Peyer's patch (tissue), 4 donors: ENCODE results near the gene RDH13. TPM values are rescaled to one million over a fixed set of nuclear protein-coding genes. Genes with fewer than 3 reads are reported as not detected.

Experiments used
- DNase-seq, 3 donors: peaks; one replicate each; pipeline ENCODE4 v3.0.0-alpha.2; 2017 to 2019
- H3K27ac ChIP-seq, 4 donors: fragments of 200-600 bp; sonication (generic); one replicate each; pipeline ENCODE4 v1.5.1; 2016 to 2019
- H3K27me3 ChIP-seq, 2 donors: fragments of 200-600 bp; sonication (generic); one replicate each; pipeline ENCODE4 v1.5.1; 2019
- H3K36me3 ChIP-seq, 3 donors: fragments of 200-600 bp; sonication (generic); one replicate each; pipeline ENCODE4 v1.5.1; 2016 to 2019
- H3K4me1 ChIP-seq, 4 donors: fragments of 200-600 bp; sonication (generic); one replicate each; pipeline ENCODE4 v1.5.1; 2016 to 2019
- H3K4me3 ChIP-seq, 4 donors: fragments of 200-600 bp; sonication (generic); 1 replicate in 3 of 4; 2 replicates in 1 of 4; pipeline ENCODE4 v1.5.1; 2016 to 2019; ENCODE audit warnings: mild to moderate bottlenecking in 1 of 4
- H3K9me3 ChIP-seq, 4 donors: fragments of 200-600 bp; sonication (generic); one replicate each; pipeline ENCODE4 v1.5.1; 2016 to 2019; ENCODE audit warnings: mild to moderate bottlenecking in 1 of 4
- POLR2A ChIP-seq, 2 donors: fragments of 450-650 bp; IDR thresholded peaks; one replicate each; pipeline ENCODE4 v1.5.1; 2017; ENCODE audit warnings: antibody characterized with exemption in 2 of 2, mild to moderate bottlenecking in 2 of 2, moderate library complexity in 2 of 2
- total RNA-seq, 4 donors: library from RNA; depleted of rRNA; stranded (reverse); fragments of >200 nt; gene quantifications; one replicate each; pipeline ENCODE4 v1.1.0, GENCODE V29; 2016
- TF ChIP-seq, protein P1 (sequence below), 6 experiments: fragments of 450-650 bp in 4 of 6; fragments of 200-600 bp in 2 of 6; sonication (generic) in 1 of 6; IDR thresholded peaks; one replicate each; pipeline ENCODE4 v1.5.1; 2017 to 2019; ENCODE audit warnings: antibody characterized with exemption in 6 of 6, mild to moderate bottlenecking in 3 of 6, moderate library complexity in 1 of 6

RDH13 gene
- total RNA-seq, 4 donors from 2014 or later = 21.5 to 84.2 (median 49.0) TPM

DNA sequence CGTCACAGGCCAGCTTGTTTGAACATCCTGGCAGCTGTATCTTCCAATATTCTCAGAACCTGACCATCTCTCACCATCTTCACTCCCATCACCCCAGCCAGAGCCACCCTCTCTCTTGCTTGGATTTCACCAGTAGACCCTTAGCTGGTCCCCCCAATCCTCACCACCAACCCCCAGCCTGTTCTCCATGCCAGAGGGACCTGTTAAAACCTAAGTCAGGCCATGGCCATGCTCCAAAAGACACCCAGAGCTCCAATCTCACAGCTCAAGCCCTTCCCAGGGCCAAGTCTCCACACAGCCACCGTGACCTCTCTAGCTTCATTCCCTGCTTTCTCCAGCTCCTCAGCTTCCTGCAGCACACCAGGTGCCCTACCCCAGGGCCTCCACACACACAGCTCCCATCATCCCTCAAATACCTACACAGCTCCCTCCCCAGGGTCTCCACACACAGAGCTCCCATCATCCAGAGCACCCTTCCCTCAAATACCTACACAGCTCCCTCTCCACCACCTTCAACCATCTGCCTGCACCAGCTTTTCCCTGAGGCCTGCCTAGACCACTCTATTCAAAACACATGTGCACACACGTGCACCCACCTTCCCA lies 26.5 kb upstream of the RDH13 start:
- H3K9me3 ChIP-seq = no peaks in the 10 kb centered on the region
- no peak overlapping the region for H3K27ac ChIP-seq
- no peak for TF ChIP-seq POLR2A (IDR thresholded peaks at IDR 0.05)
- TF ChIP-seq, protein P1, sequence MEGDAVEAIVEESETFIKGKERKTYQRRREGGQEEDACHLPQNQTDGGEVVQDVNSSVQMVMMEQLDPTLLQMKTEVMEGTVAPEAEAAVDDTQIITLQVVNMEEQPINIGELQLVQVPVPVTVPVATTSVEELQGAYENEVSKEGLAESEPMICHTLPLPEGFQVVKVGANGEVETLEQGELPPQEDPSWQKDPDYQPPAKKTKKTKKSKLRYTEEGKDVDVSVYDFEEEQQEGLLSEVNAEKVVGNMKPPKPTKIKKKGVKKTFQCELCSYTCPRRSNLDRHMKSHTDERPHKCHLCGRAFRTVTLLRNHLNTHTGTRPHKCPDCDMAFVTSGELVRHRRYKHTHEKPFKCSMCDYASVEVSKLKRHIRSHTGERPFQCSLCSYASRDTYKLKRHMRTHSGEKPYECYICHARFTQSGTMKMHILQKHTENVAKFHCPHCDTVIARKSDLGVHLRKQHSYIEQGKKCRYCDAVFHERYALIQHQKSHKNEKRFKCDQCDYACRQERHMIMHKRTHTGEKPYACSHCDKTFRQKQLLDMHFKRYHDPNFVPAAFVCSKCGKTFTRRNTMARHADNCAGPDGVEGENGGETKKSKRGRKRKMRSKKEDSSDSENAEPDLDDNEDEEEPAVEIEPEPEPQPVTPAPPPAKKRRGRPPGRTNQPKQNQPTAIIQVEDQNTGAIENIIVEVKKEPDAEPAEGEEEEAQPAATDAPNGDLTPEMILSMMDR (IDR thresholded peaks at IDR 0.05) = no peak
- H3K4me3 ChIP-seq = no peak overlapping the region
- no peaks in the 10 kb centered on the region for H3K27me3 ChIP-seq
- DNase-seq = no peak
- H3K4me1 ChIP-seq = peaks cover 0 to 25% (median 12%) of the 10 kb centered on the region in 4 donors
- H3K36me3 ChIP-seq = peaks cover 0 to 34% (median 0%) of the 10 kb centered on the region in 3 donors

DNA sequence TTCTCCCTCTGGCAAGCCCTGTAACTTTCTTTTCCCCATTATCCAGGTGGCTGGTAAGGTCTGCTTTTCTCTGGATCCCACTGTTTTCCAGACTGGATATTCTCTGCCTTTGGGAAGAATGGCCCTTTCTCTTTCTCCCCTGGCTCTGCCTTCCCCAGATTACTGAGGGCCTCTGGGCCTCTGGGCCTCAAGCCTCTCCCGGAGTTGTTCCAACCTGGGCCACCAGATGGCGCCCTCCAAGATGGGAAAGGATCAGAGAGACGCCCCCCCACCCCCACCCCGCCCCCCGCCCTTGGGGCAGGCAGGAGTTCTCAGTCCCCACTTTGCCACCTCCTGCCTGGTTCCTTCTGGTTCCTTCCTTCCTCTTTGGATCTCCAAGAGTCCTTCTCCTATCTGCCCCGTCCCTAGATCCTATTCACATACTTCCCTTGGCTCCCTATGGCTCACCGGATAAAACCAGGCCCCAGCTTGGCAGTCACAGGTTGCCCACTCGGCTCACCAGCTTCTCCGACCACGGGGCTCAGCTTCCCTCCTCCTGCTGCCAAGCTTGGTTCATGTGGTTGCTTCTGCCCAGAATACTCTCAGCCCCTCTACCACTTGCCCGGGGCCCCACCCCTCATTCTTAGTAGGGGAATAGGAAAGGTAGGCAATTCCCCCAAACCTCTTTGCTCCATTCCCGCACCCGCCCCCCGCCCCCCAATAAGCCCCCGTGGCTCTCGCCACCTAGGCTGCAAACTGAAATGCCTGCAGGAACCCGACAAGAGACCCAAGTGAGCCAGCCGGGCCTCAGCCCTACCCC lies 25.8 kb upstream of the RDH13 start:
- Histone ChIP-seq H3K9me3 (no peaks in the 10 kb centered on the region), H3K27me3 (no peaks in the 10 kb centered on the region), H3K4me1 (peaks cover 0 to 25% (median 12%) of the 10 kb centered on the region in 4 donors), H3K4me3 (no peak overlapping the region), H3K36me3 (peaks cover 0 to 31% (median 0%) of the 10 kb centered on the region in 3 donors), H3K27ac (no peak overlapping the region)
- peak; percentile 72 to 89 (median 83) for DNase-seq
- TF ChIP-seq POLR2A (IDR thresholded peaks at IDR 0.05) = no peak
- TF ChIP-seq, protein P1 (IDR thresholded peaks at IDR 0.05) = peak; percentile 17 to 93 (median 47)

DNA sequence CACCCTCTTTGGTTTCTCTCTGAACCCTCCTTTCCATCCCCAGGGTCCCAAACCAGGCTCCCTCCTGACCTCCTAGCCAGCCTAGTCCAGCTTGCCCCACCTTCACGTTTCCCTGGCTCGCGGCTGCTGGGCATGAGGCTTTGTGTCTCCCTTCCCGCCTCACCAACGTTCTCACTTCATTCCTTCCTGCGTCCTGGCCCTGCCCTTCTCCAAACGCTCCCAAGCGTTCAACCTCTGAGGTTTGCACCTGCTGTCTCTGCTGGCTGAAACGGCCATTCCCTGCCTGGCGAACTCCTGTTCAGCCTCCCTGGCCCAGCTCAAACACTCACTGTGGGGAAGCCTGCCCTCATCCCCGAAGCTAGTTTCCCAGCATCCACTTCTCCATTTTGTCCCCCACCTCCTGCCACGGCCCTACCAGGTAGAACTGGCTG lies 25.1 kb upstream of the RDH13 start:
- no peaks in the 10 kb centered on the region for H3K27me3 ChIP-seq
- no peak overlapping the region for H3K27ac ChIP-seq
- peaks cover 0 to 30% (median 0%) of the 10 kb centered on the region in 3 donors for H3K36me3 ChIP-seq
- H3K4me3 ChIP-seq = peak overlapping the region in 1 of 4 donors; percentile 49
- H3K4me1 ChIP-seq = peaks cover 0 to 25% (median 12%) of the 10 kb centered on the region in 4 donors
- H3K9me3 ChIP-seq = no peaks in the 10 kb centered on the region
- no peak for TF ChIP-seq POLR2A (IDR thresholded peaks at IDR 0.05)
- TF ChIP-seq, protein P1 (IDR thresholded peaks at IDR 0.05) = no peak
- no peak for DNase-seq

DNA sequence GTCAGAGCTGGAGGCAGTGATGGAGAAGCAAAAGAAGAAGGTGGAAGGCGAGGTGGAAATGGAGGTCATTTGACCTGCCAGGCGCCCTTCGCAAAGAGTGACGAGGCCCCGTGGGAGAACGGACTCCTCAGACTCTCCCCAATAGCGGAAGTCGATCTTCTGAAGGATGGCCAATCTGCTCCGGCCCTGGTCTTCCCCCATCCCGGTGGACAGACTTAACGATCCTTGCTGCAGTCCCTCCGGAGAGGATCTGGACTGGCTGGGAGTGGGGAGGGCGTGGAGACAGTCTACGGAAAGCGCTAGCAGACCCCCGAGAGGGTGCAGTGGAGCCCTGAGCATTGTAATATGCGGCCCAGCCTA lies 24.6 kb upstream of the RDH13 start:
- H3K36me3 ChIP-seq = peaks cover 0 to 25% (median 0%) of the 10 kb centered on the region in 3 donors
- peak in 1 of 3 donors; percentile 48 for DNase-seq
- H3K27ac ChIP-seq = peak overlapping the region in 2 of 4 donors; percentile 25 to 28
- TF ChIP-seq, protein P1 (IDR thresholded peaks at IDR 0.05) = no peak
- TF ChIP-seq POLR2A (IDR thresholded peaks at IDR 0.05) = no peak
- H3K4me1 ChIP-seq = peaks cover 0 to 25% (median 12%) of the 10 kb centered on the region in 4 donors
- peaks cover 0 to 3% (median 0%) of the 10 kb centered on the region in 4 donors for H3K9me3 ChIP-seq
- H3K27me3 ChIP-seq = no peaks in the 10 kb centered on the region
- peak overlapping the region; percentile 24 to 49 (median 42) for H3K4me3 ChIP-seq

DNA sequence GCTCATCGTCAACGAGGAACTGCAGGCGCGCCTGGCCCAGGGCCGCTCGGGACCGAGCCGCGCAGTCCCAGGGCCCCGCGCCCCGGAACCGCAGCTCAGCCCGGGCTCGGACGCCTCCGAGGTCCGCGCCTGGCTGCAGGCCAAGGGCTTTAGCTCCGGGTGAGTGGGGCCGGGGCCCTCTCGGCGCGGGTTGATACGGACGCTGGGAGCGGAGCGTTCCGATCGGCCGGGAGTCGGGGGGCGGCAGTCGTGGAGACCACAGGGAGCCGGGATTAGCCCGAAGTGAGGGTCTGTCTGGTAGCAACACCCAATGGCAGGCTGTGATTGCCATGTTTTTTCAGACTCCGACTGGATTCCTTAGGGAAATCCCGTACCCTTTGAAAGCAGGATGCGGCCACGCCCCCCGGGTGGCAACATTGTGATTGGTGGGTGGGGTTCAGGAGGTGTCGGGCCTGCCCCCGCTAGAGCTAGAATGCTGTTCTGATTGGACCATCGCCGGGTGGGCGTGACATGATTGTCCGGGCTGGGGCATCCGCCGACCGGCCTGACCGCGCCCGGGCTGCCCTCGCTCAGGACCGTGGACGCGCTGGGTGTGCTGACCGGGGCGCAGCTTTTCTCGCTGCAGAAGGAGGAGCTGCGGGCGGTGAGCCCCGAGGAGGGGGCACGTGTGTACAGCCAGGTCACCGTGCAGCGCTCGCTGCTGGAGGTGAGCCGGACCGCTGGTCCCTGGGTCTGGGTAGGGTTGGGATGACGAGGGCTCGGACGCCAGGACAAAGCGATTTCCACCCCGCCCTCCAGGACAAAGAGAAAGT lies 24.0 kb upstream of the RDH13 start:
- H3K27ac ChIP-seq = peak overlapping the region in 2 of 4 donors; percentile 25 to 28
- TF ChIP-seq, protein P1 (IDR thresholded peaks at IDR 0.05) = no peak
- TF ChIP-seq POLR2A (IDR thresholded peaks at IDR 0.05) = no peak
- peaks cover 0 to 8% (median 0%) of the 10 kb centered on the region in 4 donors for H3K9me3 ChIP-seq
- peak; percentile 71 to 92 (median 90) for DNase-seq
- H3K4me1 ChIP-seq = peaks cover 0 to 30% (median 13%) of the 10 kb centered on the region in 4 donors
- peaks cover 0 to 5% of the 10 kb centered on the region in 2 donors for H3K27me3 ChIP-seq
- H3K4me3 ChIP-seq = peak overlapping the region; percentile 24 to 49 (median 42)
- H3K36me3 ChIP-seq = peaks cover 0 to 19% (median 0%) of the 10 kb centered on the region in 3 donors
